DOHH2 (cell line): ENCODE measurements around the gene PRKAR2B.

Experiments used
- H3F3A ChIP-seq: fragments of 200-600 bp; sonication (generic), shearing (Covaris generic); 2 replicates; pipeline ENCODE4 v1.6.0; 2016; ENCODE audit warnings: antibody characterized with exemption, mild to moderate bottlenecking; ENCODE audit not compliant: control insufficient read depth, insufficient read depth
- H3K27ac ChIP-seq: fragments of 200-600 bp; sonication (generic); 2 replicates; pipeline ENCODE4 v1.5.1; 2014; ENCODE audit warnings: low read depth, mild to moderate bottlenecking, low read length, moderate library complexity
- H3K27me3 ChIP-seq: fragments of 200-600 bp; sonication (generic); 2 replicates; pipeline ENCODE4 v1.6.1; 2014; ENCODE audit warnings: mild to moderate bottlenecking, low read length, mixed read lengths; ENCODE audit not compliant: control insufficient read depth
- H3K36me3 ChIP-seq: fragments of 200-600 bp; sonication (generic); 2 replicates; pipeline ENCODE4 v1.6.1; 2014; ENCODE audit warnings: mild to moderate bottlenecking, low read length, moderate library complexity, mixed read lengths; ENCODE audit not compliant: control insufficient read depth
- H3K4me1 ChIP-seq: fragments of 200-600 bp; sonication (generic); 2 replicates; pipeline ENCODE4 v1.6.1; 2014; ENCODE audit warnings: mild to moderate bottlenecking, low read length, mixed read lengths; ENCODE audit not compliant: control insufficient read depth
- H3K4me2 ChIP-seq: fragments of 200-600 bp; sonication (generic); 2 replicates; pipeline ENCODE4 v1.6.0; 2014; ENCODE audit warnings: mild to moderate bottlenecking, low read length, moderate library complexity
- H3K4me3 ChIP-seq: fragments of 200-600 bp; sonication (generic); 2 replicates; pipeline ENCODE4 v1.5.1; 2014; ENCODE audit warnings: mild to moderate bottlenecking, low read length, mixed read lengths
- H3K79me2 ChIP-seq: fragments of 200-600 bp; sonication (generic); 2 replicates; pipeline ENCODE4 v1.6.1; 2014; ENCODE audit warnings: mild to moderate bottlenecking, low read length, mixed read lengths; ENCODE audit not compliant: control insufficient read depth
- H3K9me2 ChIP-seq: fragments of 200-600 bp; sonication (generic); replicated peaks from 2 replicates; pipeline ENCODE4 v1.6.1; 2014; ENCODE audit warnings: mild to moderate bottlenecking, low read length, mixed read lengths; ENCODE audit not compliant: control insufficient read depth
- H3K9me3 ChIP-seq: fragments of 200-600 bp; sonication (generic); 2 replicates; pipeline ENCODE4 v1.6.1; 2014; ENCODE audit warnings: antibody characterized with exemption, low read length, mixed read lengths; ENCODE audit not compliant: control insufficient read depth, insufficient read depth
- H4K20me1 ChIP-seq: fragments of 200-600 bp; sonication (generic); 2 replicates; pipeline ENCODE4 v1.6.0; 2014; ENCODE audit warnings: low read depth, mild to moderate bottlenecking, antibody characterized with exemption, low read length, moderate library complexity; ENCODE audit not compliant: control insufficient read depth, insufficient read depth
- CTCF ChIP-seq: fragments of 200-600 bp; sonication (generic); IDR thresholded peaks from one replicate; pipeline ENCODE4 v1.5.1; 2014; ENCODE audit warnings: antibody characterized with exemption, mild to moderate bottlenecking, low read depth, low read length; ENCODE audit not compliant: poor library complexity, severe bottlenecking
- EZH2phosphoT487 ChIP-seq: fragments of 200-600 bp; sonication (generic); IDR thresholded peaks from 2 replicates; pipeline ENCODE4 v1.6.1; 2017; ENCODE audit warnings: borderline replicate concordance, mild to moderate bottlenecking, antibody characterized with exemption, low read length, moderate library complexity, mixed read lengths

The PRKAR2B gene

GRCh38 chr7:107044347-107045194, at the start of gene PRKAR2B:
Gene PRKAR2B, plus strand, starts transcription at chr7:107044705. Its CDS starts 203 bp downstream, at chr7:107044908.
- peak within 1 kb of the TSS; percentile 97 for H3K4me3 ChIP-seq
- H3K4me2 ChIP-seq, result peak within 1 kb of the TSS; percentile 92
- H3K9me3 ChIP-seq, result no peaks in the 10 kb centered on the region
- peaks cover 11% of the 10 kb centered on the region; the same call in 1 of the 2 replicates for H4K20me1 ChIP-seq
- TF ChIP-seq EZH2phosphoT487, result no peak
- no peak for TF ChIP-seq CTCF
- peak within 1 kb of the TSS; percentile 53 for H3K27ac ChIP-seq
- peaks cover 52% of the 10 kb centered on the region for H3K4me1 ChIP-seq
- peaks cover 16% of the 10 kb centered on the region for H3F3A ChIP-seq
- no peaks in the 10 kb centered on the region for H3K9me2 ChIP-seq
- peaks cover 39% of the 10 kb centered on the region for H3K36me3 ChIP-seq
- H3K79me2 ChIP-seq, result peaks cover 49% of the 10 kb centered on the region
- H3K27me3 ChIP-seq, result no peaks in the 10 kb centered on the region

- H3F3A ChIP-seq, result no peaks in the 10 kb centered on the region
- no peaks in the 10 kb centered on the region for H4K20me1 ChIP-seq
- no peak overlapping the region for H3K4me2 ChIP-seq
- H3K27me3 ChIP-seq, result no peaks in the 10 kb centered on the region
- no peaks in the 10 kb centered on the region for H3K9me2 ChIP-seq
- no peaks in the 10 kb centered on the region for H3K79me2 ChIP-seq
- TF ChIP-seq EZH2phosphoT487 (no peak), CTCF (no peak)
- no peak overlapping the region for H3K27ac ChIP-seq
- no peaks in the 10 kb centered on the region for H3K36me3 ChIP-seq
- peaks cover 22% of the 10 kb centered on the region for H3K4me1 ChIP-seq
- H3K4me3 ChIP-seq, result no peak overlapping the region
- H3K9me3 ChIP-seq, result no peaks in the 10 kb centered on the region
These were observed 49.7 kb upstream of the PRKAR2B start for GRCh38 chr7:106994833-106995232.

DNA sequence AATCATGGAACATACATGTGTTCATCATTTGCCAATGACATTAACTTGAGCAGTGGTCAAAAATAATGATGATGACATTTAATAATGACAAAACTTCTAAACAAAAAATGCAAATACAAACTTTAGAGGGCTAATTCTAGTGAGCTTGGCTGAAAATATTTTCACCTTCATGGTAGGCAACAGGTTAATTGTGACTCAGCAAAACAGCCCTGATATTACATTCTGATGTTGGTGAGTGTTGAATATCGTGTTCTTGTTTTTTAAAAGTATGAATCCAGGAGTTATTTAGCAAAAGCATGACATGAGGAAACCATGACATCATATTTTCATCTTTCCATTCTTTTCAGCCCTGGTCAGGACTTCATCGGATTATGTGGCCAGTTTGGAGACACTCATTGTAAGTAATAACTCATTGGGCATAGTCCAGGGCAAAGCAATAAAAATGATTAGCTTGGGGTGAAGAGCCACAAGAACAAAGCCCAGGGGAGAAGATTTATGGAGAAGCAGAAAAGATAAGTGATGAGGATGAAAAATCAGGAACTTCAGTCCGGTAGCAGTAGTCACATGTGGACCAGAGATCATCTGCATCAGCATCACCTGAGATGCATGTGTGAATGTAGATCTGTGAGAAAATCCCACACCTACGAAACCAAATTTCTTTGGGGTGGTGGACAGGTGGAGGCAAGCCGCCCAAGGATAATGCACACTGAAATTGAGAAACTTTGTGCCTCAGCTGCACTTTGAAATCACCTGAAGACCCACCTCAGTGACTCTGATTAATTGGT, 46.8 kb upstream of the PRKAR2B start:
- no peaks in the 10 kb centered on the region for H3F3A ChIP-seq
- H3K27ac ChIP-seq, result no peak overlapping the region
- no peaks in the 10 kb centered on the region for H3K79me2 ChIP-seq
- no peak overlapping the region for H3K4me2 ChIP-seq
- H3K36me3 ChIP-seq, result no peaks in the 10 kb centered on the region
- H3K9me3 ChIP-seq, result no peaks in the 10 kb centered on the region
- H3K9me2 ChIP-seq, result no peaks in the 10 kb centered on the region
- no peak for TF ChIP-seq EZH2phosphoT487
- TF ChIP-seq CTCF, result no peak
- H3K4me1 ChIP-seq, result peaks cover 3% of the 10 kb centered on the region
- no peaks in the 10 kb centered on the region for H3K27me3 ChIP-seq
- H3K4me3 ChIP-seq, result no peak overlapping the region
- no peaks in the 10 kb centered on the region for H4K20me1 ChIP-seq
